ENCODE data around the gene MUC3A.
"Not testable (repeated sequence)": the region's sequence is repeated elsewhere in the genome, so short reads cannot be mapped to it uniquely, and the experiment has no call there.

Gene MUC3A

GRCh38 chr7:101000025-101000424 is 50.7 kb downstream of the MUC3A start:
- H3K4me1 ChIP-seq (ENCODE audit: control extremely low read depth in 1 of 4, control insufficient read depth in 4 of 4, insufficient read depth in 4 of 4, low read length in 3 of 4); H3K36me3 ChIP-seq (ENCODE audit: control insufficient read depth in 4 of 4, insufficient read depth in 4 of 4, low read length in 3 of 4); DNase-seq; H3K27ac ChIP-seq (ENCODE audit: insufficient read depth in 1 of 2, low read depth in 1 of 2, low read length in 2 of 2, poor library complexity in 1 of 2, severe bottlenecking in 2 of 2); POLR2A ChIA-PET; H3K27me3 ChIP-seq (replicated peaks in 2 of 5; ENCODE audit: control insufficient read depth in 4 of 5, insufficient read depth in 5 of 5, low read length in 4 of 5); H3K4me3 ChIP-seq (ENCODE audit: control insufficient read depth in 1 of 7, extremely low read depth in 1 of 7, insufficient read depth in 4 of 7, low read depth in 2 of 7, low read length in 6 of 7); CTCF ChIA-PET; H3K9me3 ChIP-seq (ENCODE audit: control extremely low read depth in 1 of 5, control insufficient read depth in 4 of 5, insufficient read depth in 2 of 5, low read depth in 1 of 5, low read length in 4 of 5): not testable (repeated sequence)
- 56% methylated on average over 3 of the region's 10 CpGs for WGBS (ENCODE audit: insufficient coverage)

- H3K4me1 ChIP-seq (ENCODE audit: control extremely low read depth in 1 of 4, control insufficient read depth in 4 of 4, insufficient read depth in 4 of 4, low read length in 3 of 4); H3K27ac ChIP-seq (ENCODE audit: insufficient read depth in 1 of 2, low read depth in 1 of 2, low read length in 2 of 2, poor library complexity in 1 of 2, severe bottlenecking in 2 of 2); H3K27me3 ChIP-seq (replicated peaks in 2 of 5; ENCODE audit: control insufficient read depth in 4 of 5, insufficient read depth in 5 of 5, low read length in 4 of 5); H3K9me3 ChIP-seq (ENCODE audit: control extremely low read depth in 1 of 5, control insufficient read depth in 4 of 5, insufficient read depth in 2 of 5, low read depth in 1 of 5, low read length in 4 of 5); POLR2A ChIA-PET; H3K4me3 ChIP-seq (ENCODE audit: control insufficient read depth in 1 of 7, extremely low read depth in 1 of 7, insufficient read depth in 4 of 7, low read depth in 2 of 7, low read length in 6 of 7); CTCF ChIA-PET; H3K36me3 ChIP-seq (ENCODE audit: control insufficient read depth in 4 of 4, insufficient read depth in 4 of 4, low read length in 3 of 4); DNase-seq: not testable (repeated sequence)
- WGBS (ENCODE audit: insufficient coverage) = no CpG with 5 or more reads among the region's 8 CpGs
Observed at GRCh38 chr7:101002333-101002732, 53.0 kb downstream of the MUC3A start.

GRCh38 chr7:101007361-101007760 is 58.0 kb downstream of the MUC3A start:
- POLR2A ChIA-PET; H3K9me3 ChIP-seq (ENCODE audit: control extremely low read depth in 1 of 5, control insufficient read depth in 4 of 5, insufficient read depth in 2 of 5, low read depth in 1 of 5, low read length in 4 of 5); H3K36me3 ChIP-seq (ENCODE audit: control insufficient read depth in 4 of 4, insufficient read depth in 4 of 4, low read length in 3 of 4); H3K4me3 ChIP-seq (ENCODE audit: control insufficient read depth in 1 of 7, extremely low read depth in 1 of 7, insufficient read depth in 4 of 7, low read depth in 2 of 7, low read length in 6 of 7); DNase-seq; H3K27ac ChIP-seq (ENCODE audit: insufficient read depth in 1 of 2, low read depth in 1 of 2, low read length in 2 of 2, poor library complexity in 1 of 2, severe bottlenecking in 2 of 2); H3K4me1 ChIP-seq (ENCODE audit: control extremely low read depth in 1 of 4, control insufficient read depth in 4 of 4, insufficient read depth in 4 of 4, low read length in 3 of 4); CTCF ChIA-PET: not testable (repeated sequence)
- WGBS (ENCODE audit: insufficient coverage) = 100% methylated on average over 1 of the region's 2 CpGs
- peaks cover 0 to 15% (median 0%) of the 10 kb centered on the region in 5 experiments for H3K27me3 ChIP-seq (replicated peaks in 2 of 5; ENCODE audit: control insufficient read depth in 4 of 5, insufficient read depth in 5 of 5, low read length in 4 of 5)

GRCh38 chr7:101009629-101010028 is 60.3 kb downstream of the MUC3A start:
- Histone ChIP-seq H3K36me3 (ENCODE audit: control insufficient read depth in 4 of 4, insufficient read depth in 4 of 4, low read length in 3 of 4) (no peaks in the 10 kb centered on the region), H3K4me3 (ENCODE audit: control insufficient read depth in 1 of 7, extremely low read depth in 1 of 7, insufficient read depth in 4 of 7, low read depth in 2 of 7, low read length in 6 of 7) (no peak overlapping the region), H3K9me3 (ENCODE audit: control extremely low read depth in 1 of 5, control insufficient read depth in 4 of 5, insufficient read depth in 2 of 5, low read depth in 1 of 5, low read length in 4 of 5) (peaks cover 0 to 8% (median 0%) of the 10 kb centered on the region in 5 experiments), H3K27me3 (replicated peaks in 2 of 5; ENCODE audit: control insufficient read depth in 4 of 5, insufficient read depth in 5 of 5, low read length in 4 of 5) (peaks cover 0 to 15% (median 0%) of the 10 kb centered on the region in 5 experiments), H3K27ac (ENCODE audit: insufficient read depth in 1 of 2, low read depth in 1 of 2, low read length in 2 of 2, poor library complexity in 1 of 2, severe bottlenecking in 2 of 2) (no peak overlapping the region), H3K4me1 (ENCODE audit: control extremely low read depth in 1 of 4, control insufficient read depth in 4 of 4, insufficient read depth in 4 of 4, low read length in 3 of 4) (no peaks in the 10 kb centered on the region)
- no peak for DNase-seq
- CTCF ChIA-PET = no interaction called here
- POLR2A ChIA-PET = no interaction called here
- WGBS (ENCODE audit: insufficient coverage) = 90% methylated on average over 3 of the region's 5 CpGs

- no peak overlapping the region for H3K27ac ChIP-seq (ENCODE audit: insufficient read depth in 1 of 2, low read depth in 1 of 2, low read length in 2 of 2, poor library complexity in 1 of 2, severe bottlenecking in 2 of 2)
- ChIA-PET POLR2A (interaction anchor here (0.5 kb wide), 1 partner anchor 81 kb away, joined by 3 read pairs; no protein-coding TSS in a partner anchor), CTCF (no interaction called here)
- no peak for DNase-seq
- no peak overlapping the region for H3K4me3 ChIP-seq (ENCODE audit: control insufficient read depth in 1 of 7, extremely low read depth in 1 of 7, insufficient read depth in 4 of 7, low read depth in 2 of 7, low read length in 6 of 7)
- peaks cover 0 to 4% (median 0%) of the 10 kb centered on the region in 5 experiments for H3K9me3 ChIP-seq (ENCODE audit: control extremely low read depth in 1 of 5, control insufficient read depth in 4 of 5, insufficient read depth in 2 of 5, low read depth in 1 of 5, low read length in 4 of 5)
- WGBS (ENCODE audit: insufficient coverage) = 87% methylated on average over 3 of the region's 6 CpGs
- no peaks in the 10 kb centered on the region for H3K36me3 ChIP-seq (ENCODE audit: control insufficient read depth in 4 of 4, insufficient read depth in 4 of 4, low read length in 3 of 4)
- H3K4me1 ChIP-seq (ENCODE audit: control extremely low read depth in 1 of 4, control insufficient read depth in 4 of 4, insufficient read depth in 4 of 4, low read length in 3 of 4) = peaks cover 0 to 12% (median 11%) of the 10 kb centered on the region in 4 experiments
- H3K27me3 ChIP-seq (replicated peaks in 2 of 5; ENCODE audit: control insufficient read depth in 4 of 5, insufficient read depth in 5 of 5, low read length in 4 of 5) = peaks cover 0 to 38% (median 4%) of the 10 kb centered on the region in 5 experiments
Observed at GRCh38 chr7:101012931-101013330, 63.6 kb downstream of the MUC3A start.

- DNase-seq = no peak
- peaks cover 0 to 40% (median 11%) of the 10 kb centered on the region in 5 experiments for H3K27me3 ChIP-seq (replicated peaks in 2 of 5; ENCODE audit: control insufficient read depth in 4 of 5, insufficient read depth in 5 of 5, low read length in 4 of 5)
- H3K36me3 ChIP-seq (ENCODE audit: control insufficient read depth in 4 of 4, insufficient read depth in 4 of 4, low read length in 3 of 4) = no peaks in the 10 kb centered on the region
- ChIA-PET POLR2A (no interaction called here), CTCF (no interaction called here)
- no peak overlapping the region for H3K27ac ChIP-seq (ENCODE audit: insufficient read depth in 1 of 2, low read depth in 1 of 2, low read length in 2 of 2, poor library complexity in 1 of 2, severe bottlenecking in 2 of 2)
- peaks cover 0 to 12% (median 11%) of the 10 kb centered on the region in 4 experiments for H3K4me1 ChIP-seq (ENCODE audit: control extremely low read depth in 1 of 4, control insufficient read depth in 4 of 4, insufficient read depth in 4 of 4, low read length in 3 of 4)
- 90% methylated on average over 6 of the region's 8 CpGs for WGBS (ENCODE audit: insufficient coverage)
- H3K4me3 ChIP-seq (ENCODE audit: control insufficient read depth in 1 of 7, extremely low read depth in 1 of 7, insufficient read depth in 4 of 7, low read depth in 2 of 7, low read length in 6 of 7) = no peak overlapping the region
- H3K9me3 ChIP-seq (ENCODE audit: control extremely low read depth in 1 of 5, control insufficient read depth in 4 of 5, insufficient read depth in 2 of 5, low read depth in 1 of 5, low read length in 4 of 5) = peaks cover 0 to 4% (median 0%) of the 10 kb centered on the region in 5 experiments
Observed at GRCh38 chr7:101015626-101016025, 66.3 kb downstream of the MUC3A start.

- ChIA-PET POLR2A (interaction anchor here (0.6 kb wide), 1 partner anchor 311 kb away, joined by 3 read pairs; the partner anchor contains the start of gene POP7), CTCF (no interaction called here)
- no peak overlapping the region for H3K27ac ChIP-seq (ENCODE audit: insufficient read depth in 1 of 2, low read depth in 1 of 2, low read length in 2 of 2, poor library complexity in 1 of 2, severe bottlenecking in 2 of 2)
- under 1% methylated on average over 15 of the region's 29 CpGs for WGBS (ENCODE audit: insufficient coverage)
- peaks cover 0 to 47% (median 11%) of the 10 kb centered on the region in 5 experiments for H3K27me3 ChIP-seq (replicated peaks in 2 of 5; ENCODE audit: control insufficient read depth in 4 of 5, insufficient read depth in 5 of 5, low read length in 4 of 5)
- peak; percentile 75 to 91 (median 88) for DNase-seq
- H3K4me3 ChIP-seq (ENCODE audit: control insufficient read depth in 1 of 7, extremely low read depth in 1 of 7, insufficient read depth in 4 of 7, low read depth in 2 of 7, low read length in 6 of 7) = peak overlapping the region; percentile 13 to 77 (median 55)
- peaks cover 0 to 12% (median 11%) of the 10 kb centered on the region in 4 experiments for H3K4me1 ChIP-seq (ENCODE audit: control extremely low read depth in 1 of 4, control insufficient read depth in 4 of 4, insufficient read depth in 4 of 4, low read length in 3 of 4)
- H3K9me3 ChIP-seq (ENCODE audit: control extremely low read depth in 1 of 5, control insufficient read depth in 4 of 5, insufficient read depth in 2 of 5, low read depth in 1 of 5, low read length in 4 of 5) = peaks cover 0 to 3% (median 0%) of the 10 kb centered on the region in 5 experiments
- no peaks in the 10 kb centered on the region for H3K36me3 ChIP-seq (ENCODE audit: control insufficient read depth in 4 of 4, insufficient read depth in 4 of 4, low read length in 3 of 4)
Observed at GRCh38 chr7:101017064-101017777, 67.9 kb downstream of the MUC3A start.

Measured in common myeloid progenitor, CD34-positive (primary cell).